Brain microvascular endothelial cell (primary cell): ENCODE data around the gene ZSCAN5C.
A peak's percentile ranks its signal among the peaks of the same experiment; 100 is the strongest.
"Not testable (repeated sequence)": the region's sequence is repeated elsewhere in the genome, so short reads cannot be mapped to it uniquely, and the experiment has no call there.

ENCODE experiments used
- DNase-seq: peaks from one replicate; pipeline ENCODE4 v3.0.0-alpha.2; 2020
- H3K27ac ChIP-seq: fragments of 250-450 bp; sonication (Bioruptor Pico); 2 replicates; pipeline ENCODE4 v1.5.1; 2020; ENCODE audit warnings: mild to moderate bottlenecking, moderate library complexity
- H3K27me3 ChIP-seq: fragments of 250-450 bp; sonication (Bioruptor Pico); replicated peaks from 2 replicates; pipeline ENCODE4 v1.5.1; 2020; ENCODE audit warnings: mild to moderate bottlenecking
- H3K36me3 ChIP-seq: fragments of 250-450 bp; sonication (Bioruptor Pico); replicated peaks from 2 replicates; pipeline ENCODE4 v1.5.1; 2020; ENCODE audit warnings: mild to moderate bottlenecking
- H3K4me3 ChIP-seq: 2 replicates; pipeline ENCODE4 v1.5.1; 2011; ENCODE audit warnings: low read depth, mild to moderate bottlenecking, control low read depth, low read length, moderate library complexity
- CTCF ChIP-seq: IDR thresholded peaks from 2 replicates; pipeline ENCODE4 v1.5.1; 2011; ENCODE audit warnings: low read depth, mild to moderate bottlenecking, moderate library complexity, low read length, control low read depth, inconsistent platforms; ENCODE audit errors: missing control alignments
- in situ Hi-C: cut with HindIII; loops from 2 replicates; pipeline ENCODE4 v1.10.0; 2017; ENCODE audit warnings: low sequenced_read_pairs, low pct_ligation_motif_present

ZSCAN5C gene

GRCh38 chr19:56221442-56221841 is 19.4 kb downstream of the ZSCAN5C start:
- TF ChIP-seq CTCF, result peak; percentile 32
- peak; percentile 22 for DNase-seq
- in situ Hi-C loops, result not testable (repeated sequence)

GRCh38 chr19:56221851-56222250 is 19.8 kb downstream of the ZSCAN5C start:
- in situ Hi-C loops, result no loop called here
- Histone ChIP-seq H3K27me3 (no peaks in the 10 kb centered on the region), H3K27ac (no peak overlapping the region), H3K36me3 (no peaks in the 10 kb centered on the region), H3K4me3 (no peak overlapping the region)
- no peak for TF ChIP-seq CTCF
- DNase-seq, result no peak

More at GRCh38 chr19:56221442-56221841, 19.4 kb downstream of the ZSCAN5C start:
- H3K27me3 ChIP-seq, H3K4me3 ChIP-seq, H3K36me3 ChIP-seq, H3K27ac ChIP-seq: not testable (repeated sequence)

GRCh38 chr19:56222901-56223300 is 20.8 kb downstream of the ZSCAN5C start:
- no peak for DNase-seq
- Histone ChIP-seq H3K36me3 (no peaks in the 10 kb centered on the region), H3K27ac (no peak overlapping the region), H3K4me3 (no peak overlapping the region), H3K27me3 (no peaks in the 10 kb centered on the region)
- TF ChIP-seq CTCF, result no peak
- in situ Hi-C loops, result no loop called here

GRCh38 chr19:56223481-56223880 is 21.4 kb downstream of the ZSCAN5C start:
- Histone ChIP-seq H3K27me3 (no peaks in the 10 kb centered on the region), H3K27ac (no peak overlapping the region), H3K4me3 (no peak overlapping the region), H3K36me3 (no peaks in the 10 kb centered on the region)
- DNase-seq, result no peak
- TF ChIP-seq CTCF, result no peak
- in situ Hi-C loops, result no loop called here

GRCh38 chr19:56245121-56245740 is 43.2 kb downstream of the ZSCAN5C start:
- no peak for DNase-seq
- H3K36me3 ChIP-seq, result no peaks in the 10 kb centered on the region
- in situ Hi-C loops, result no loop called here
- no peak overlapping the region for H3K27ac ChIP-seq
- H3K4me3 ChIP-seq, result no peak overlapping the region
- no peaks in the 10 kb centered on the region for H3K27me3 ChIP-seq
- no peak for TF ChIP-seq CTCF

GRCh38 chr19:56245764-56246163 is 43.7 kb downstream of the ZSCAN5C start:
- DNase-seq, H3K27me3 ChIP-seq, in situ Hi-C loops, H3K27ac ChIP-seq, H3K36me3 ChIP-seq, H3K4me3 ChIP-seq: not testable (repeated sequence)

- H3K27ac ChIP-seq, H3K27me3 ChIP-seq, DNase-seq, in situ Hi-C loops, H3K4me3 ChIP-seq, H3K36me3 ChIP-seq: not testable (repeated sequence)
Measured at GRCh38 chr19:56248736-56249338, 46.8 kb downstream of the ZSCAN5C start.
